Epithelial cell of esophagus (primary cell): ENCODE data around the gene CMTM4.

Source experiments
- DNase-seq: peaks from one replicate; pipeline ENCODE4 v3.0.0; 2010; ENCODE audit warnings: low read depth
- H3K4me3 ChIP-seq: 2 replicates; pipeline ENCODE4 v1.5.1; 2011; ENCODE audit warnings: mild to moderate bottlenecking, low read length, control low read depth
- TF ChIP-seq, protein P1 (sequence below): IDR thresholded peaks from 2 replicates; pipeline ENCODE4 v1.5.1; 2011; ENCODE audit warnings: low read depth, mild to moderate bottlenecking, low read length, control low read depth, inconsistent platforms; ENCODE audit not compliant: insufficient read depth; ENCODE audit errors: missing control alignments

CMTM4 gene

DNA sequence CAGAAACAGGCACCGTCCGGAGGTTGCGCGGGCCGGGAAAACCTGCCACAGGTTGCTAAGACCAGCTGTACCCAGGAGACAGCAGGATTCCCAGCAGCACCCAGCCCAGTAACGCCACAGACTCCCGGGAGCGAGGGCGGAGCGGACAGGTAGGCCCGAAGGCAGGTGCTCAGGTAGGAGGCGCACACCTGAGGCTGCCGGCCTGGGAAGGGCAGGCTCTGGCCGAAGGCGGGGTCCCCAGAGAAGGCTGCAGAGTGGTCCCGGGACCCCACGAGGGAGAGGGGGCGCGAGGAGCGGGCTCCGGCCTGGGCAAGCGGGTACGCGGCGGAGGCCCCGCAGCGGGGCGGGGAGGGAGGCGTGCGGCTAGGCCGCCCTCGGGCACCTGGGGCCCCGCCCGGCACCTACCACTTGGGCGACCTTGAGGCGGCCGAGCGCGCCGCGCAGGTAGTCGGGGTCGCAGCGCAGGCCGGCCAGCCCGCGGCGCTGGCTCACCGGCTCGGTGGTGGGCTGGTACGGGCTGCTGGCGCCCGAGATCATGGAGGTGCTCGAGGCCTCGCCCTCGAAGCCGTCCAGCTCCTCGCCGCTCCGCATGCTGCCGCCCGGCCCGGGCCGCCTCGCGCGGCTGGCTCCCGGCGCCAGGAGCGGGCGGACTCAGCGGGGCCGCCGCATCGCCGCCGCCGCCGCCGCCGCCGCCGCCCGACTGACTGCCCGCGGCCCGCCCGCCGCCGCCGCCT is 441 bp downstream of the CMTM4 start:
- peak overlapping the region; percentile 63 for H3K4me3 ChIP-seq
- DNase-seq, result peak; percentile 56

DNA sequence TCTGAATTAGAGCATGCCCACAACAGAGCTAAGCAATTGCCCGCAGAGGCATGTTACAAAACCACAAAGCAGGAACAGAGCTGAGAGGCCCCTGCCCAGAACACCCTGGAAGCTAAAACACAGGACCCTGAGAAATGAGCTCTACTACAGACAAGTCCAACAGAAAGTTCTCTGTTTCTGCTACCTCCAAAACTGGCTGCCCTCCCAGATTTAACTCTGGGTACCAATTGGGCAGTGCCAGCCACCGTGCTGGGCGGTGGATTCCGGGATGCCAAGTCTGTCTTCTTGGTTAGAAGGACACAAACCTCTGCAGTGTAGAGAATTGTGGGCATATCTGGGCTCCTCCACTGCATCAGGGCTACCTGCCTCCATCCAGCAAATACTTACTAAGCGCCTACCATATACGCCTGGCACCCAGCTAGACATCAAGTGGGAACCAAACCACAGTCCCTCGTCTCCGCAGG is 1.0 kb downstream of the CMTM4 start:
- DNase-seq, result no peak
- H3K4me3 ChIP-seq, result peak overlapping the region; percentile 63

More for the DNA sequence above, 441 bp downstream of the CMTM4 start:
- TF ChIP-seq, protein P1, sequence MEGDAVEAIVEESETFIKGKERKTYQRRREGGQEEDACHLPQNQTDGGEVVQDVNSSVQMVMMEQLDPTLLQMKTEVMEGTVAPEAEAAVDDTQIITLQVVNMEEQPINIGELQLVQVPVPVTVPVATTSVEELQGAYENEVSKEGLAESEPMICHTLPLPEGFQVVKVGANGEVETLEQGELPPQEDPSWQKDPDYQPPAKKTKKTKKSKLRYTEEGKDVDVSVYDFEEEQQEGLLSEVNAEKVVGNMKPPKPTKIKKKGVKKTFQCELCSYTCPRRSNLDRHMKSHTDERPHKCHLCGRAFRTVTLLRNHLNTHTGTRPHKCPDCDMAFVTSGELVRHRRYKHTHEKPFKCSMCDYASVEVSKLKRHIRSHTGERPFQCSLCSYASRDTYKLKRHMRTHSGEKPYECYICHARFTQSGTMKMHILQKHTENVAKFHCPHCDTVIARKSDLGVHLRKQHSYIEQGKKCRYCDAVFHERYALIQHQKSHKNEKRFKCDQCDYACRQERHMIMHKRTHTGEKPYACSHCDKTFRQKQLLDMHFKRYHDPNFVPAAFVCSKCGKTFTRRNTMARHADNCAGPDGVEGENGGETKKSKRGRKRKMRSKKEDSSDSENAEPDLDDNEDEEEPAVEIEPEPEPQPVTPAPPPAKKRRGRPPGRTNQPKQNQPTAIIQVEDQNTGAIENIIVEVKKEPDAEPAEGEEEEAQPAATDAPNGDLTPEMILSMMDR, result no peak

DNA sequence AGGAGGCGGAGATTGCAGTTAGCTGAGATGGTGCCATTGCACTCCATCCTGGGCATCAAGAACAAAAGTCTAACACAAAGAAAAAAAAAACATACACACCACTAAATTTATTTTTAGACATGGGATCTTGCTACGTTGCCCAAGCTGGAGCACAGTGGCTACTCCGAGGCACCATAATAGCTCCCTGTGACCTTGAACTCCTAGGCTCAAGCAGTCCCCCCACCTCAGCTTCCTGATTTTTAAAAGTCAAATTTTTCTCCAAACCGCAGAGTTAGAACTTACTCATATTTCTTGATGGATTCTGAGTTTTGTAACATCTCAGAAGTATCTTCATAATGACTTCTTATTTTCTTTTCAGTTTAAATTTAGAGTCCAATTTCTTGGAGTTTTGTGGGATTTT is 3.4 kb downstream of the CMTM4 start:
- TF ChIP-seq, protein P1, result no peak
- no peak for DNase-seq
- H3K4me3 ChIP-seq, result no peak overlapping the region

More for the DNA sequence above, 1.0 kb downstream of the CMTM4 start:
- TF ChIP-seq, protein P1, result no peak

DNA sequence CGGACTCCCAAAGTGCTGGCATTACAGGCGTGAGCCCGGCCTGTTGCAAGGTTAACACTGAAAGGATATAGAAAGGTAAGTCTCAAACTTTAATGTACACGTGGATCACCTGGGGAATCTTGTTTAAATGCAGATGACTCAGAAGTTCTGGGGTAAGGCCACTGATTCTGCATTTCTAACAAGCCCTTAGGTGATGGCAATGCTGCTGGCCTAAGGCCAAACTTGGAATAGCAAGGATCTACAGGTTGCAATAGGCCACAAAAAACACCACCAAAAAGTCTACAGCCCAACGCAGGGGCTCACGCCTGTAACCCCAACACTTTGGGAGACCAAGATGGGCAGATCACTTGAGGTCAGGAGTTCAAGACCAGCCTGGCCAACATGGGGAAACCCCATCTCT is 4.2 kb downstream of the CMTM4 start:
- TF ChIP-seq, protein P1, result no peak
- DNase-seq, result peak; percentile 95
- H3K4me3 ChIP-seq, result no peak overlapping the region

DNA sequence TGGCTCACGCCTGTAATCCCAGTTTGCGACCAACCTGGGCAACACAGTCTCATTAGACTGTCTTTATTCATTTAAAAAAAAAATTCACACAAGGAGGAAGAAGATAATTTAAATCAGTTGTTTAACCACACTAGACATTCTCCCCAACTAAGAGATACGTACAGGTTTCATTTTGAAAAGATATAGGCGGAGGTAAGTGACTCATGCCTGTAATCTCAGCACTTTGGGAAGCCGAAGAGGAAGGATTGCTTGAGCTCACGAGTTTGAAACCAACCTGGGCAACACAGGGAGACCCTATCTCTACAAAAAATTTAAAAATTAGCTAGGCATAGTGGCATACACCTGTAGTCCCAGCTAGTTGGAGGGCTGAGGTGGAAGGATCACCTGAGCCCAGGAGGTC is 5.3 kb downstream of the CMTM4 start:
- no peak overlapping the region for H3K4me3 ChIP-seq
- TF ChIP-seq, protein P1, result no peak
- DNase-seq, result no peak

DNA sequence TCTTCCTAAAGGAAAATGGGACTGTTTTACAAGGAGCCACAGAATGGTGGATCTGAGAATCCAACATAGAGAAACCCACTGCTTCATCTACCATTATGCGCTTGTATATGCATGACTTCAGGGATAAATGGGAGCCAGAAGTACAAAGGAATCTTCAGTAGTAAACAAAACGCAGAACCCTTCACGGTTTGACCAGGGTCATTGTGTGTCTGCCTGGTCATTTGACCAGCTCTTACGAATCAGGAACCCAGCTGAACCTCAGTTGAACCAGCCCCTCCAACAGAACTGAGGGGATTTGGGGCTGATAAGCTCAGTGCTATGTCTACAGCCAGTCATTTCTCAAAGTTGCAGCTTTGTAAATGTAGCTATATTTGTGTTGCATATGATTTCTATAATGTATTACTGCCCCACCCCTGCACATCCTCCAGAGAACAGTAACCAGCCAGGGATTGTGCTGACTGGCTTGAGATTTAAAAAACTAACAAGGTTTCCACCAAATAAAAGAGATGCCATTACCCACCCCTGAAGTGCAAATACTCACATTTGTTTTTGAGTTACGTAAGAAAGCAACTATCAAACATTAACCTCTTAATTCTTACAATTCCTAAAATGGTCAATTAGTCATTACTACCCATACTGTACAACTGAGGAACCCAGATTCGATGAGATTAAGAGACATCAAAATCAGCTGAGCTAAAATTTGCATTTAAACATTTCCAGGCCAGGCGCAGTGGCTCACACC is 6.3 kb downstream of the CMTM4 start:
- H3K4me3 ChIP-seq, result no peak overlapping the region
- TF ChIP-seq, protein P1, result no peak
- DNase-seq, result no peak
